HG03558 (cell line): ENCODE data around the gene HS3ST1.

Experiments used
- ATAC-seq: cut with Tn5 transposase; IDR thresholded peaks from one replicate; pipeline ENCODE4 v1.9.1; 2021; ENCODE audit warnings: moderate number of reproducible peaks; ENCODE audit not compliant: unreplicated experiment; ENCODE audit errors: extremely low read depth

Gene HS3ST1

GRCh38 chr4:11428231-11428898 is at the start of gene HS3ST1:
HS3ST1 (minus strand) TSS chr4:11428894; CDS start chr4:11400005, 28,889 bp downstream.
- ATAC-seq = no peak

GRCh38 chr4:11475871-11476270 is 47.2 kb upstream of the HS3ST1 start:
- ATAC-seq = no peak

- ATAC-seq = no peak
These were observed 45.5 kb upstream of the HS3ST1 start for GRCh38 chr4:11474146-11474545.

GRCh38 chr4:11472535-11472934 is 43.8 kb upstream of the HS3ST1 start:
- no peak for ATAC-seq

- ATAC-seq = peak; percentile 61
These were observed 42.9 kb upstream of the HS3ST1 start for GRCh38 chr4:11471618-11472017.

GRCh38 chr4:11471046-11471441 is 42.4 kb upstream of the HS3ST1 start:
- ATAC-seq = no peak

GRCh38 chr4:11470438-11471045 is 41.8 kb upstream of the HS3ST1 start:
- peak; percentile 33 for ATAC-seq

- peak; percentile 44 for ATAC-seq
These were observed 41.1 kb upstream of the HS3ST1 start for GRCh38 chr4:11469650-11470437.

GRCh38 chr4:11468901-11469300 is 40.2 kb upstream of the HS3ST1 start:
- ATAC-seq = no peak

- no peak for ATAC-seq
These were observed 39.2 kb upstream of the HS3ST1 start for GRCh38 chr4:11467931-11468330.

GRCh38 chr4:11463707-11464106 is 35.0 kb upstream of the HS3ST1 start:
- ATAC-seq = no peak

- ATAC-seq = no peak
These were observed 27.7 kb upstream of the HS3ST1 start for GRCh38 chr4:11456401-11456800.

- no peak for ATAC-seq
These were observed 26.6 kb upstream of the HS3ST1 start for GRCh38 chr4:11455201-11455835.

- ATAC-seq = no peak
These were observed 23.0 kb upstream of the HS3ST1 start for GRCh38 chr4:11451716-11452115.

GRCh38 chr4:11446155-11446811 is 17.6 kb upstream of the HS3ST1 start:
- ATAC-seq = no peak

GRCh38 chr4:11441194-11441556 is 12.5 kb upstream of the HS3ST1 start:
- ATAC-seq = no peak

- ATAC-seq = no peak
These were observed 11.9 kb upstream of the HS3ST1 start for GRCh38 chr4:11440481-11441193.

GRCh38 chr4:11439836-11440235 is 11.1 kb upstream of the HS3ST1 start:
- ATAC-seq = no peak

GRCh38 chr4:11438647-11439046 is 10.0 kb upstream of the HS3ST1 start:
- ATAC-seq = no peak

- no peak for ATAC-seq
These were observed 8.0 kb upstream of the HS3ST1 start for GRCh38 chr4:11436673-11437072.
